ENCODE results near the gene AKAP12. TPM values are rescaled to one million over a fixed set of nuclear protein-coding genes. Genes with fewer than 3 reads are reported as not detected.

AKAP12 gene
- total and polyA plus RNA-seq, 12 donors: 5.7 to 43.3 (median 12.2) TPM

- ATAC-seq (no peak), DNase-seq (no peak)
- intact Hi-C loops (cut with DNase I): no loop called here
- TF ChIP-seq CTCF (IDR thresholded peaks at IDR 0.05): no peak
- 97 to 98% methylated on average over 20 of the region's 20 CpGs for WGBS, 2 donors
- peaks cover 0 to 33% (median 0%) of the 10 kb centered on the region in 9 donors for H3K36me3 ChIP-seq
- no peak overlapping the region for H3K4me3 ChIP-seq
- H3K4me1 ChIP-seq: peaks cover 0 to 10% (median 0%) of the 10 kb centered on the region in 9 donors
- H3K9me3 ChIP-seq: no peaks in the 10 kb centered on the region
- no peaks in the 10 kb centered on the region for H3K27me3 ChIP-seq
- H3K27ac ChIP-seq: no peak overlapping the region
These were observed 110.8 kb downstream of the AKAP12 start for GRCh38 chr6:151350442-151351145.

GRCh38 chr6:151351146-151351700 is 111.5 kb downstream of the AKAP12 start:
- H3K36me3 ChIP-seq: peaks cover 0 to 37% (median 0%) of the 10 kb centered on the region in 9 donors
- H3K4me3 ChIP-seq: no peak overlapping the region
- H3K27ac ChIP-seq: no peak overlapping the region
- H3K9me3 ChIP-seq: no peaks in the 10 kb centered on the region
- intact Hi-C loops (cut with DNase I): no loop called here
- ATAC-seq (no peak), DNase-seq (no peak)
- TF ChIP-seq CTCF (IDR thresholded peaks at IDR 0.05): no peak
- WGBS, 2 donors: 95 to 97% methylated on average over 18 of the region's 18 CpGs
- peaks cover 0 to 10% (median 0%) of the 10 kb centered on the region in 9 donors for H3K4me1 ChIP-seq
- no peaks in the 10 kb centered on the region for H3K27me3 ChIP-seq

- ATAC-seq: no peak
- no peak overlapping the region for H3K27ac ChIP-seq
- TF ChIP-seq CTCF (IDR thresholded peaks at IDR 0.05): no peak
- 96 to 97% methylated on average over 7 of the region's 7 CpGs for WGBS, 2 donors
- no peak overlapping the region for H3K4me3 ChIP-seq
- peaks cover 0 to 42% (median 0%) of the 10 kb centered on the region in 9 donors for H3K36me3 ChIP-seq
- H3K4me1 ChIP-seq: peaks cover 0 to 12% (median 0%) of the 10 kb centered on the region in 9 donors
- H3K27me3 ChIP-seq: no peaks in the 10 kb centered on the region
- no peaks in the 10 kb centered on the region for H3K9me3 ChIP-seq
- intact Hi-C loops (cut with DNase I): no loop called here
- no peak for DNase-seq
These were observed 112.0 kb downstream of the AKAP12 start for GRCh38 chr6:151351731-151352130.

- H3K4me1 ChIP-seq: peaks cover 0 to 13% (median 0%) of the 10 kb centered on the region in 9 donors
- H3K36me3 ChIP-seq: peaks cover 0 to 50% (median 0%) of the 10 kb centered on the region in 9 donors
- H3K4me3 ChIP-seq: no peak overlapping the region
- 63 to 64% methylated on average over 19 of the region's 19 CpGs for WGBS, 2 donors
- no peak overlapping the region for H3K27ac ChIP-seq
- ATAC-seq (peak in 2 of 8 donors; percentile 13 to 21), DNase-seq (no peak)
- H3K27me3 ChIP-seq: no peaks in the 10 kb centered on the region
- TF ChIP-seq CTCF (IDR thresholded peaks at IDR 0.05): no peak
- intact Hi-C loops (cut with DNase I): no loop called here
- H3K9me3 ChIP-seq: no peaks in the 10 kb centered on the region
These were observed 112.9 kb downstream of the AKAP12 start for GRCh38 chr6:151352410-151353396.

Data from heart right ventricle (tissue), 16 donors.